Breast epithelium (tissue), 3 donors: ENCODE measurements around the gene OR14I1.
"Not testable (repeated sequence)": the region's sequence is repeated elsewhere in the genome, so short reads cannot be mapped to it uniquely, and the experiment has no call there.

Source experiments
- POLR2A ChIP-seq: fragments of 450-650 bp; IDR thresholded peaks from one replicate; pipeline ENCODE4 v1.6.1; 2016; ENCODE audit warnings: antibody characterized with exemption, mild to moderate bottlenecking, moderate library complexity
- POLR2AphosphoS5 ChIP-seq, 3 donors: sonication (generic); formaldehyde crosslinking; IDR thresholded peaks; one replicate each; pipeline ENCODE4 v1.6.1; 2017; ENCODE audit warnings: antibody characterized with exemption in 3 of 3
- TF ChIP-seq, protein P1 (sequence below), 3 donors: fragments of 450-650 bp; IDR thresholded peaks; one replicate each; pipeline ENCODE4 v1.5.1; 2016 to 2017; ENCODE audit warnings: antibody characterized with exemption in 3 of 3, mild to moderate bottlenecking in 3 of 3, moderate library complexity in 3 of 3

- TF ChIP-seq, protein P1, sequence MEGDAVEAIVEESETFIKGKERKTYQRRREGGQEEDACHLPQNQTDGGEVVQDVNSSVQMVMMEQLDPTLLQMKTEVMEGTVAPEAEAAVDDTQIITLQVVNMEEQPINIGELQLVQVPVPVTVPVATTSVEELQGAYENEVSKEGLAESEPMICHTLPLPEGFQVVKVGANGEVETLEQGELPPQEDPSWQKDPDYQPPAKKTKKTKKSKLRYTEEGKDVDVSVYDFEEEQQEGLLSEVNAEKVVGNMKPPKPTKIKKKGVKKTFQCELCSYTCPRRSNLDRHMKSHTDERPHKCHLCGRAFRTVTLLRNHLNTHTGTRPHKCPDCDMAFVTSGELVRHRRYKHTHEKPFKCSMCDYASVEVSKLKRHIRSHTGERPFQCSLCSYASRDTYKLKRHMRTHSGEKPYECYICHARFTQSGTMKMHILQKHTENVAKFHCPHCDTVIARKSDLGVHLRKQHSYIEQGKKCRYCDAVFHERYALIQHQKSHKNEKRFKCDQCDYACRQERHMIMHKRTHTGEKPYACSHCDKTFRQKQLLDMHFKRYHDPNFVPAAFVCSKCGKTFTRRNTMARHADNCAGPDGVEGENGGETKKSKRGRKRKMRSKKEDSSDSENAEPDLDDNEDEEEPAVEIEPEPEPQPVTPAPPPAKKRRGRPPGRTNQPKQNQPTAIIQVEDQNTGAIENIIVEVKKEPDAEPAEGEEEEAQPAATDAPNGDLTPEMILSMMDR (IDR thresholded peaks at IDR 0.05): not testable (repeated sequence)
- TF ChIP-seq POLR2A; POLR2AphosphoS5 (IDR thresholded peaks at IDR 0.05): not testable (repeated sequence)
These were observed 38.9 kb downstream of the OR14I1 start for GRCh38 chr1:248663453-248664328.
